K562 (cell line): ENCODE data around the gene CNPY2. TPM values are rescaled to one million over a fixed set of nuclear protein-coding genes. Genes with fewer than 3 reads are reported as not detected.

Experiments used
- polyA plus RNA-seq, 8 experiments: library from polyadenylated mRNA; depleted of rRNA in 4 of 8; stranded (reverse) in 5 of 8; unstranded in 3 of 8; fragments of >200 nt; fragmentation: Nextera tagmentation in 2 of 8; fragmentation: Illumina TruSeq in 1 of 8; extraction: Ambion mirVana in 2 of 8; extraction: Trizol in 1 of 8; gene quantifications; 2 replicates each; pipeline versions ENCODE4 v1.2.1 to v1.2.3, GENCODE V29; 2011 to 2014; ENCODE audit warnings: inconsistent platforms in 1 of 8, missing spikeins in 1 of 8
- small RNA-seq: library from RNA; depleted of rRNA; stranded (forward); fragments of <200 nt; gene quantifications from one replicate; pipeline ENCODE3, GENCODE V24; 2014
- total RNA-seq, 7 experiments: library from RNA; depleted of rRNA in 6 of 7; stranded (reverse); fragments of >200 nt in 6 of 7; fragmentation: Illumina TruSeq in 2 of 7; extraction: Trizol in 2 of 7; gene quantifications; 2 replicates each; pipeline versions ENCODE4 v1.2.1 to v1.2.3, GENCODE V29; 2011 to 2021; ENCODE audit warnings: low replicate concordance in 1 of 7

CNPY2 gene
- total and polyA plus RNA-seq, 9 of the 15 experiments (the other 6 are each of a cell fraction or from before 2014, with no cell fraction given): 33.8 to 190 (median 138) TPM

Small RNA genes lying within 50 kb of the gene (small RNA-seq; reads per million reads assigned to genes)
- not detected for gene RNU7-40P

Other genes starting within 250 kb of the CNPY2 start
Only the 7 nearest of the 23 such genes appear.
- gene ANKRD52, start 57.6 kb downstream of the CNPY2 start, total RNA-seq (2014; rRNA removed): 7.5 and 14.9 TPM in 2 replicates
- gene ANKRD52, start 57.6 kb downstream of the CNPY2 start, total RNA-seq (2014; rRNA removed; fragmentation: Illumina TruSeq; extraction: Trizol): 5.8 and 7.9 TPM in 2 replicates
- 8.7 and 10.2 TPM in 2 replicates for gene ANKRD52, start 57.6 kb downstream of the CNPY2 start, total RNA-seq (2015; rRNA removed; fragmentation: Illumina TruSeq; extraction: Trizol)
- gene ANKRD52, start 57.6 kb downstream of the CNPY2 start, total RNA-seq (2021): 39.1 and 46.8 TPM in 2 replicates
- 7.4 and 13.4 TPM in 2 replicates for gene ANKRD52, start 57.6 kb downstream of the CNPY2 start, polyA plus RNA-seq (2011; rRNA removed)
- gene ANKRD52, start 57.6 kb downstream of the CNPY2 start, polyA plus RNA-seq (2014; fragmentation: Illumina TruSeq; extraction: Trizol): 22.6 and 25.5 TPM in 2 replicates
- under 1 TPM; 0.52 to 0.55 TPM for gene ANKRD52, start 57.6 kb downstream of the CNPY2 start, polyA plus RNA-seq (2014; fragmentation: Nextera tagmentation; extraction: Ambion mirVana)
- gene ANKRD52, start 57.6 kb downstream of the CNPY2 start, polyA plus RNA-seq (2014; rRNA removed): 16.7 and 17.3 TPM in 2 replicates
- 11.3 and 14.3 TPM in 2 replicates for gene COQ10A, start 49.0 kb downstream of the CNPY2 start, total RNA-seq (2014; rRNA removed)
- 11.4 and 12.0 TPM in 2 replicates for gene COQ10A, start 49.0 kb downstream of the CNPY2 start, total RNA-seq (2014; rRNA removed; fragmentation: Illumina TruSeq; extraction: Trizol)
- 10.0 and 11.0 TPM in 2 replicates for gene COQ10A, start 49.0 kb downstream of the CNPY2 start, total RNA-seq (2015; rRNA removed; fragmentation: Illumina TruSeq; extraction: Trizol)
- gene COQ10A, start 49.0 kb downstream of the CNPY2 start, total RNA-seq (2021): 12.7 and 14.2 TPM in 2 replicates
- gene COQ10A, start 49.0 kb downstream of the CNPY2 start, polyA plus RNA-seq (2011; rRNA removed): 26.4 and 31.2 TPM in 2 replicates
- gene COQ10A, start 49.0 kb downstream of the CNPY2 start, polyA plus RNA-seq (2014; fragmentation: Illumina TruSeq; extraction: Trizol): 16.3 and 19.3 TPM in 2 replicates
- 1 to 10 TPM; 3.1 to 5.7 TPM for gene COQ10A, start 49.0 kb downstream of the CNPY2 start, polyA plus RNA-seq (2014; fragmentation: Nextera tagmentation; extraction: Ambion mirVana)
- 21.1 and 23.6 TPM in 2 replicates for gene COQ10A, start 49.0 kb downstream of the CNPY2 start, polyA plus RNA-seq (2014; rRNA removed)
- gene CS, start 15.7 kb downstream of the CNPY2 start, total RNA-seq (2014; rRNA removed): 103 and 130 TPM in 2 replicates
- gene CS, start 15.7 kb downstream of the CNPY2 start, total RNA-seq (2014; rRNA removed; fragmentation: Illumina TruSeq; extraction: Trizol): 149 and 156 TPM in 2 replicates
- gene CS, start 15.7 kb downstream of the CNPY2 start, total RNA-seq (2015; rRNA removed; fragmentation: Illumina TruSeq; extraction: Trizol): 164 and 168 TPM in 2 replicates
- gene CS, start 15.7 kb downstream of the CNPY2 start, total RNA-seq (2021): 365 and 375 TPM in 2 replicates
- gene CS, start 15.7 kb downstream of the CNPY2 start, polyA plus RNA-seq (2011; rRNA removed): 107 and 183 TPM in 2 replicates
- 301 and 390 TPM in 2 replicates for gene CS, start 15.7 kb downstream of the CNPY2 start, polyA plus RNA-seq (2014; fragmentation: Illumina TruSeq; extraction: Trizol)
- gene CS, start 15.7 kb downstream of the CNPY2 start, polyA plus RNA-seq (2014; fragmentation: Nextera tagmentation; extraction: Ambion mirVana): 100 to 1,000 TPM in 1 of 2 experiments, 10 to 100 TPM in 1; 99.9 to 239 TPM
- gene CS, start 15.7 kb downstream of the CNPY2 start, polyA plus RNA-seq (2014; rRNA removed): 109 and 122 TPM in 2 replicates
- gene PAN2, start 18.0 kb upstream of the CNPY2 start, total RNA-seq (2014; rRNA removed): 25.0 and 25.6 TPM in 2 replicates
- 25.9 and 26.0 TPM in 2 replicates for gene PAN2, start 18.0 kb upstream of the CNPY2 start, total RNA-seq (2014; rRNA removed; fragmentation: Illumina TruSeq; extraction: Trizol)
- 21.6 and 21.7 TPM in 2 replicates for gene PAN2, start 18.0 kb upstream of the CNPY2 start, total RNA-seq (2015; rRNA removed; fragmentation: Illumina TruSeq; extraction: Trizol)
- gene PAN2, start 18.0 kb upstream of the CNPY2 start, total RNA-seq (2021): 40.2 and 51.4 TPM in 2 replicates
- 66.1 and 134 TPM in 2 replicates for gene PAN2, start 18.0 kb upstream of the CNPY2 start, polyA plus RNA-seq (2011; rRNA removed)
- gene PAN2, start 18.0 kb upstream of the CNPY2 start, polyA plus RNA-seq (2014; fragmentation: Illumina TruSeq; extraction: Trizol): 29.1 and 35.3 TPM in 2 replicates
- 10 to 100 TPM; 15.0 to 23.9 TPM for gene PAN2, start 18.0 kb upstream of the CNPY2 start, polyA plus RNA-seq (2014; fragmentation: Nextera tagmentation; extraction: Ambion mirVana)
- 39.4 and 65.2 TPM in 2 replicates for gene PAN2, start 18.0 kb upstream of the CNPY2 start, polyA plus RNA-seq (2014; rRNA removed)
- gene IL23A, start 22.9 kb upstream of the CNPY2 start, total RNA-seq (2014; rRNA removed): 7.8 and 8.9 TPM in 2 replicates
- gene IL23A, start 22.9 kb upstream of the CNPY2 start, total RNA-seq (2014; rRNA removed; fragmentation: Illumina TruSeq; extraction: Trizol): 9.0 and 9.1 TPM in 2 replicates
- 9.1 TPM in 2 replicates for gene IL23A, start 22.9 kb upstream of the CNPY2 start, total RNA-seq (2015; rRNA removed; fragmentation: Illumina TruSeq; extraction: Trizol)
- gene IL23A, start 22.9 kb upstream of the CNPY2 start, total RNA-seq (2021): 9.6 and 12.5 TPM in 2 replicates
- 4.4 and 21.6 TPM in 2 replicates for gene IL23A, start 22.9 kb upstream of the CNPY2 start, polyA plus RNA-seq (2011; rRNA removed)
- gene IL23A, start 22.9 kb upstream of the CNPY2 start, polyA plus RNA-seq (2014; fragmentation: Illumina TruSeq; extraction: Trizol): 20.1 and 22.5 TPM in 2 replicates
- gene IL23A, start 22.9 kb upstream of the CNPY2 start, polyA plus RNA-seq (2014; fragmentation: Nextera tagmentation; extraction: Ambion mirVana): 10 to 100 TPM; 36.7 to 37.2 TPM
- 21.3 and 29.3 TPM in 2 replicates for gene IL23A, start 22.9 kb upstream of the CNPY2 start, polyA plus RNA-seq (2014; rRNA removed)
- 32.7 and 36.9 TPM in 2 replicates for gene STAT2, start 44.1 kb upstream of the CNPY2 start, total RNA-seq (2014; rRNA removed)
- gene STAT2, start 44.1 kb upstream of the CNPY2 start, total RNA-seq (2014; rRNA removed; fragmentation: Illumina TruSeq; extraction: Trizol): 38.6 and 40.3 TPM in 2 replicates
- gene STAT2, start 44.1 kb upstream of the CNPY2 start, total RNA-seq (2015; rRNA removed; fragmentation: Illumina TruSeq; extraction: Trizol): 39.1 and 40.5 TPM in 2 replicates
- 46.9 and 49.3 TPM in 2 replicates for gene STAT2, start 44.1 kb upstream of the CNPY2 start, total RNA-seq (2021)
- 44.2 and 71.2 TPM in 2 replicates for gene STAT2, start 44.1 kb upstream of the CNPY2 start, polyA plus RNA-seq (2011; rRNA removed)
- gene STAT2, start 44.1 kb upstream of the CNPY2 start, polyA plus RNA-seq (2014; fragmentation: Illumina TruSeq; extraction: Trizol): 38.2 and 39.2 TPM in 2 replicates
- 10 to 100 TPM; 15.5 to 16.9 TPM for gene STAT2, start 44.1 kb upstream of the CNPY2 start, polyA plus RNA-seq (2014; fragmentation: Nextera tagmentation; extraction: Ambion mirVana)
- gene STAT2, start 44.1 kb upstream of the CNPY2 start, polyA plus RNA-seq (2014; rRNA removed): 39.1 and 40.1 TPM in 2 replicates
- gene APOF, start 46.9 kb upstream of the CNPY2 start, total RNA-seq (2014; rRNA removed): 0.09 TPM in 1 of 2 replicates, not detected in the other
- gene APOF, start 46.9 kb upstream of the CNPY2 start, total RNA-seq (2014; rRNA removed; fragmentation: Illumina TruSeq; extraction: Trizol): not detected in 2 replicates
- not detected in 2 replicates for gene APOF, start 46.9 kb upstream of the CNPY2 start, total RNA-seq (2015; rRNA removed; fragmentation: Illumina TruSeq; extraction: Trizol)
- 0.09 TPM in 1 of 2 replicates, not detected in the other for gene APOF, start 46.9 kb upstream of the CNPY2 start, total RNA-seq (2021)
- gene APOF, start 46.9 kb upstream of the CNPY2 start, polyA plus RNA-seq (2011; rRNA removed): not detected in 2 replicates
- not detected in 2 replicates for gene APOF, start 46.9 kb upstream of the CNPY2 start, polyA plus RNA-seq (2014; fragmentation: Illumina TruSeq; extraction: Trizol)
- gene APOF, start 46.9 kb upstream of the CNPY2 start, polyA plus RNA-seq (2014; fragmentation: Nextera tagmentation; extraction: Ambion mirVana): under 1 TPM; 0.14 to 0.15 TPM
- not detected in 2 replicates for gene APOF, start 46.9 kb upstream of the CNPY2 start, polyA plus RNA-seq (2014; rRNA removed)